HepG2 (cell line): ENCODE measurements around the gene ZFP36. TPM values are rescaled to one million over a fixed set of nuclear protein-coding genes. Genes with fewer than 3 reads are reported as not detected.

Source experiments
- ATAD3A ChIP-seq: sonication (generic); formaldehyde crosslinking; IDR thresholded peaks from 2 replicates; pipeline ENCODE4 v1.4.0; 2020; ENCODE audit warnings: missing genetic modification reagents
- CREM ChIP-seq, 2 experiments: sonication (generic) in 1 of 2; formaldehyde crosslinking in 1 of 2; IDR thresholded peaks; 2 replicates each; pipeline versions ENCODE4 v1.4.0 to v1.6.1; 2016 to 2020; ENCODE audit warnings: antibody characterized with exemption in 1 of 2, mild to moderate bottlenecking in 1 of 2, missing genetic modification reagents in 1 of 2
- DMAP1 ChIP-seq: IDR thresholded peaks from 2 replicates; pipeline ENCODE4 v1.6.1; 2016
- E2F1 ChIP-seq: sonication (generic); formaldehyde crosslinking; IDR thresholded peaks from 2 replicates; pipeline ENCODE4 v1.5.0; 2020; ENCODE audit warnings: missing genetic modification reagents
- FIP1L1 ChIP-seq: fragments of 200-400 bp; formaldehyde crosslinking; IDR thresholded peaks from 2 replicates; pipeline ENCODE4 v1.6.1; 2018; ENCODE audit warnings: low read depth, mild to moderate bottlenecking, low read length, moderate library complexity, borderline replicate concordance; ENCODE audit not compliant: insufficient read depth
- MED13 ChIP-seq: sonication (generic); formaldehyde crosslinking; IDR thresholded peaks from 2 replicates; pipeline ENCODE4 v1.5.0; 2020; ENCODE audit warnings: missing genetic modification reagents
- PHF8 ChIP-seq: sonication (generic); formaldehyde crosslinking; IDR thresholded peaks from 2 replicates; pipeline ENCODE4 v1.5.0; 2020; ENCODE audit warnings: missing genetic modification reagents
- PLRG1 ChIP-seq: fragments of 450-650 bp; conservative IDR thresholded peaks from 2 replicates; pipeline ENCODE4 v1.6.1; 2016
- SMAD9 ChIP-seq: sonication (generic); formaldehyde crosslinking; IDR thresholded peaks from 2 replicates; pipeline ENCODE4 v1.5.1; 2020; ENCODE audit warnings: mild to moderate bottlenecking, missing genetic modification reagents
- TBP ChIP-seq: sonication (generic); formaldehyde crosslinking; IDR thresholded peaks from 2 replicates; pipeline ENCODE4 v1.5.0; 2020; ENCODE audit warnings: missing genetic modification reagents
- TP53 ChIP-seq: sonication (generic); formaldehyde crosslinking; conservative IDR thresholded peaks from 2 replicates; pipeline ENCODE4 v1.4.0; 2020; ENCODE audit warnings: missing genetic modification reagents
- ZC3H4 ChIP-seq: sonication (generic); formaldehyde crosslinking; IDR thresholded peaks from 2 replicates; pipeline ENCODE4 v1.4.0; 2020; ENCODE audit warnings: missing genetic modification reagents, borderline replicate concordance
- ZNF264 ChIP-seq: sonication (generic); formaldehyde crosslinking; IDR thresholded peaks from 2 replicates; pipeline ENCODE4 v1.4.0; 2020; ENCODE audit warnings: missing genetic modification reagents
- ZNF3 ChIP-seq: IDR thresholded peaks from 2 replicates; pipeline ENCODE4 v1.7.0; 2017; ENCODE audit warnings: inconsistent platforms
- ZNF331 ChIP-seq: sonication (generic); formaldehyde crosslinking; IDR thresholded peaks from 2 replicates; pipeline ENCODE4 v1.4.0; 2020; ENCODE audit warnings: missing genetic modification reagents
- ZNF512 ChIP-seq: sonication (generic); formaldehyde crosslinking; IDR thresholded peaks from 2 replicates; pipeline ENCODE4 v1.4.0; 2020; ENCODE audit warnings: mild to moderate bottlenecking, missing genetic modification reagents
- ZNF709 ChIP-seq: sonication (generic); formaldehyde crosslinking; IDR thresholded peaks from 2 replicates; pipeline ENCODE4 v1.5.0; 2020; ENCODE audit warnings: mild to moderate bottlenecking, missing genetic modification reagents
- ZNF790 ChIP-seq: sonication (generic); formaldehyde crosslinking; IDR thresholded peaks from 2 replicates; pipeline ENCODE4 v1.8.0; 2022; ENCODE audit warnings: missing genetic modification reagents, mild to moderate bottlenecking, borderline replicate concordance
- ZNF850 ChIP-seq: sonication (generic); formaldehyde crosslinking; conservative IDR thresholded peaks from 2 replicates; pipeline ENCODE4 v1.9.0; 2021; ENCODE audit warnings: mild to moderate bottlenecking, missing genetic modification reagents
- ZXDC ChIP-seq: sonication (generic); formaldehyde crosslinking; IDR thresholded peaks from 2 replicates; pipeline ENCODE4 v1.5.0; 2020; ENCODE audit warnings: mild to moderate bottlenecking, missing genetic modification reagents
- polyA plus RNA-seq, 8 experiments: library from polyadenylated mRNA; depleted of rRNA in 3 of 8; stranded (reverse) in 7 of 8; unstranded in 1 of 8; fragments of >200 nt; fragmentation: Illumina TruSeq in 4 of 8; extraction: Trizol in 4 of 8; gene quantifications; 2 replicates each; pipeline versions ENCODE4 v1.2.1 to v1.2.3, GENCODE V29; 2011 to 2016; ENCODE audit warnings: low read depth in 4 of 8, missing spikeins in 1 of 8, mixed read lengths in 1 of 8; ENCODE audit not compliant: insufficient read depth in 1 of 8
- total RNA-seq, 5 experiments: library from RNA; depleted of rRNA; stranded (reverse); fragments of >200 nt; fragmentation: Illumina TruSeq; extraction: Trizol; gene quantifications; 2 replicates each; pipeline ENCODE4 v1.2.3, GENCODE V29; 2016; ENCODE audit warnings: low read depth in 1 of 5
- TF ChIP-seq, protein P1 (sequence below): sonication (generic); formaldehyde crosslinking; IDR thresholded peaks from 2 replicates; pipeline ENCODE4 v1.4.0; 2020; ENCODE audit warnings: missing genetic modification reagents

ZFP36 gene
- total and polyA plus RNA-seq, 2 of the 13 experiments (the other 11 are each of a cell fraction or from before 2014, with no cell fraction given): 1.4 to 1.7 TPM

GRCh38 chr19:39390751-39391437, 15.8 kb upstream of the ZFP36 start, which contains the start of the genes MED29 and PAF1 (continued):
- TF ChIP-seq, protein P1, sequence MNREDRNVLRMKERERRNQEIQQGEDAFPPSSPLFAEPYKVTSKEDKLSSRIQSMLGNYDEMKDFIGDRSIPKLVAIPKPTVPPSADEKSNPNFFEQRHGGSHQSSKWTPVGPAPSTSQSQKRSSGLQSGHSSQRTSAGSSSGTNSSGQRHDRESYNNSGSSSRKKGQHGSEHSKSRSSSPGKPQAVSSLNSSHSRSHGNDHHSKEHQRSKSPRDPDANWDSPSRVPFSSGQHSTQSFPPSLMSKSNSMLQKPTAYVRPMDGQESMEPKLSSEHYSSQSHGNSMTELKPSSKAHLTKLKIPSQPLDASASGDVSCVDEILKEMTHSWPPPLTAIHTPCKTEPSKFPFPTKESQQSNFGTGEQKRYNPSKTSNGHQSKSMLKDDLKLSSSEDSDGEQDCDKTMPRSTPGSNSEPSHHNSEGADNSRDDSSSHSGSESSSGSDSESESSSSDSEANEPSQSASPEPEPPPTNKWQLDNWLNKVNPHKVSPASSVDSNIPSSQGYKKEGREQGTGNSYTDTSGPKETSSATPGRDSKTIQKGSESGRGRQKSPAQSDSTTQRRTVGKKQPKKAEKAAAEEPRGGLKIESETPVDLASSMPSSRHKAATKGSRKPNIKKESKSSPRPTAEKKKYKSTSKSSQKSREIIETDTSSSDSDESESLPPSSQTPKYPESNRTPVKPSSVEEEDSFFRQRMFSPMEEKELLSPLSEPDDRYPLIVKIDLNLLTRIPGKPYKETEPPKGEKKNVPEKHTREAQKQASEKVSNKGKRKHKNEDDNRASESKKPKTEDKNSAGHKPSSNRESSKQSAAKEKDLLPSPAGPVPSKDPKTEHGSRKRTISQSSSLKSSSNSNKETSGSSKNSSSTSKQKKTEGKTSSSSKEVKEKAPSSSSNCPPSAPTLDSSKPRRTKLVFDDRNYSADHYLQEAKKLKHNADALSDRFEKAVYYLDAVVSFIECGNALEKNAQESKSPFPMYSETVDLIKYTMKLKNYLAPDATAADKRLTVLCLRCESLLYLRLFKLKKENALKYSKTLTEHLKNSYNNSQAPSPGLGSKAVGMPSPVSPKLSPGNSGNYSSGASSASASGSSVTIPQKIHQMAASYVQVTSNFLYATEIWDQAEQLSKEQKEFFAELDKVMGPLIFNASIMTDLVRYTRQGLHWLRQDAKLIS (CRISPR knock-in tag): no peak
- TF ChIP-seq CREM (IDR thresholded peaks at IDR 0.05): peak; percentile 96
- TF ChIP-seq CREM (CRISPR knock-in tag; IDR thresholded peaks at IDR 0.05): no peak
- TF ChIP-seq TP53 (CRISPR knock-in tag): 0 out of 2 replicates have a peak, but pooled peaks have one; percentile 76
- no peak for TF ChIP-seq ATAD3A (CRISPR knock-in tag)
- no peak for TF ChIP-seq ZNF512 (CRISPR knock-in tag)
- TF ChIP-seq FIP1L1: no peak
- no peak for TF ChIP-seq ZXDC
- TF ChIP-seq ZNF850 (CRISPR knock-in tag): no peak
- TF ChIP-seq PHF8 (CRISPR knock-in tag): peak; percentile 84
- peak; percentile 78; the same call in 1 of the 2 replicates for TF ChIP-seq MED13 (CRISPR knock-in tag)
- no peak; the same call in 1 of the 2 replicates for TF ChIP-seq TBP (CRISPR knock-in tag)
- peak; percentile 83 for TF ChIP-seq DMAP1 (CRISPR knock-in tag)
- no peak for TF ChIP-seq ZNF790 (CRISPR knock-in tag)
- peak; percentile 89 for TF ChIP-seq E2F1 (CRISPR knock-in tag)
- TF ChIP-seq ZC3H4 (CRISPR knock-in tag): no peak
- TF ChIP-seq ZNF264 (CRISPR knock-in tag): peak; percentile 52; the same call in 1 of the 2 replicates
- TF ChIP-seq SMAD9 (CRISPR knock-in tag): no peak
- no peak for TF ChIP-seq ZNF3 (CRISPR knock-in tag)
- TF ChIP-seq ZNF709 (CRISPR knock-in tag): peak; percentile 58; the same call in 1 of the 2 replicates
- TF ChIP-seq PLRG1: no peak
- TF ChIP-seq ZNF331: no peak
